Amygdala (tissue), 56 donors: Measurements from ENCODE around the gene HPSE2.
A peak's percentile ranks its signal among the peaks of the same experiment; 100 is the strongest.
"Not testable (repeated sequence)": the region's sequence is repeated elsewhere in the genome, so short reads cannot be mapped to it uniquely, and the experiment has no call there.

ENCODE experiments used
- DNase-seq, 56 donors: peaks; one replicate each; lab custom pipeline; 2025; lab: John Stamatoyannopoulos, UW

HPSE2 gene

GRCh38 chr10:98528166-98528804 lies 707.4 kb downstream of the HPSE2 start:
- DNase-seq, result no peak

DNA sequence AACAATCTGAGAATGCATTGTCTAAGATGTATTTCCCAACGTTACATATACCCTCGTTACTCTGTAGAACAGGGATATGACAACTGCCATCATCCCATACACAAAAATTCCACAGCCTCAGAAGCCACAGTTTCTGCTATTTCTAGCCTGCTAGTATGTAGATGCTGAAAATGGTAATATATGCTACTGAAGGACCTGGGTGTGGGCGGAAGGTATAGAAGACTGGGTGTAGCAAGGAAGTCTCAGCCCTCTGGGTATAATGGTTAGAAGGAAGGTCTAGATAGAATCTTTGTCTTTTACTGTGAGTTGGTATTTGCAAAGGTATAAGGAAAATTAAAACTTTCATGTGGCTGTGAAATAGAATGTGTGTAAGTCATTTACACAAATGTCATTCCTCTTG lies 709.7 kb downstream of the HPSE2 start:
- DNase-seq, result no peak

- DNase-seq, result no peak
Observed at GRCh38 chr10:98524124-98524523, 711.5 kb downstream of the HPSE2 start.

- DNase-seq, result no peak
Observed at GRCh38 chr10:98519841-98520240, 715.8 kb downstream of the HPSE2 start.

GRCh38 chr10:98517672-98518071 lies 718.0 kb downstream of the HPSE2 start:
- DNase-seq, result no peak

- DNase-seq, result no peak
Observed at GRCh38 chr10:98516352-98516751, 719.3 kb downstream of the HPSE2 start.

GRCh38 chr10:98513704-98514103 lies 721.9 kb downstream of the HPSE2 start:
- DNase-seq, result no peak

GRCh38 chr10:98511876-98512275 lies 723.8 kb downstream of the HPSE2 start:
- DNase-seq, result peak in 1 of 56 donors; percentile 4

- DNase-seq, result no peak
Observed at GRCh38 chr10:98510412-98510995, 725.1 kb downstream of the HPSE2 start.

DNA sequence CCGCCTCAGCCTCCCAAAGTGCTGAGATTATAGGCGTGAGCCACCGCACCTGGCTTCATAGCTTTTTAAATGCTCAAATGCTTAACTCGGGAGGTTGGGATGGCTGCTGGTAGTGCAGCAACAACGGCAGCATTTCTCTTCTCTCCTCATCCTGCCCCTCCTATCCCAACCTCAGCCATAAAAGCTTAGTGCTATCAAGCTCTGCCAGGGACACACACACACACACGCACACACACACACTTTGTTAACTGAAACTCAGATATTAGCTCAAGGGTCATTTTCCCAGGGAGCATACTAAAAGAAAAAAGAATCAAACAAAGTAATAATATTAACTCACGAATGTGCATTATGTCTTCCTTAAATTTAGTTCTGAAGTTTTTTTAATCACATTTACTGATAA lies 725.9 kb downstream of the HPSE2 start:
- DNase-seq, result no peak

- DNase-seq, result not testable (repeated sequence)
Observed at GRCh38 chr10:98502535-98502934, 733.1 kb downstream of the HPSE2 start.

DNA sequence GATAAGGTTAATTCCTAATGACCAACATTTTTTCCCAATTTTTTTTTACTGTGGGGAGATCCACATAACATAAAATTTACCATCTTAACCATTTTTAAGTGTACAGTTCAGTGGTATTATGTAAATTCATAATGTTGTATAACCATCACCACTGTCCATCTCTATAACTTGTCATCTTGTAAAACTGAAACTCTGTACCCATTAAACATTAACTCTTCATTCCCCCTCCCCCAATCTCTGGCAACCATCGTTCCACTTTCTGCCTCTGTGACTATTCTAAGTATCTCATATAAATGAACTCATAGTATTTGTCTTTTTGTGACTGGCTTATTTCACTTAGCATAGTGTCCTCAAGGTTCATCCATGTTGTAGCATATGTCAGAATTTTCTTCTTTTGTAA lies 742.9 kb downstream of the HPSE2 start:
- no peak for DNase-seq

DNA sequence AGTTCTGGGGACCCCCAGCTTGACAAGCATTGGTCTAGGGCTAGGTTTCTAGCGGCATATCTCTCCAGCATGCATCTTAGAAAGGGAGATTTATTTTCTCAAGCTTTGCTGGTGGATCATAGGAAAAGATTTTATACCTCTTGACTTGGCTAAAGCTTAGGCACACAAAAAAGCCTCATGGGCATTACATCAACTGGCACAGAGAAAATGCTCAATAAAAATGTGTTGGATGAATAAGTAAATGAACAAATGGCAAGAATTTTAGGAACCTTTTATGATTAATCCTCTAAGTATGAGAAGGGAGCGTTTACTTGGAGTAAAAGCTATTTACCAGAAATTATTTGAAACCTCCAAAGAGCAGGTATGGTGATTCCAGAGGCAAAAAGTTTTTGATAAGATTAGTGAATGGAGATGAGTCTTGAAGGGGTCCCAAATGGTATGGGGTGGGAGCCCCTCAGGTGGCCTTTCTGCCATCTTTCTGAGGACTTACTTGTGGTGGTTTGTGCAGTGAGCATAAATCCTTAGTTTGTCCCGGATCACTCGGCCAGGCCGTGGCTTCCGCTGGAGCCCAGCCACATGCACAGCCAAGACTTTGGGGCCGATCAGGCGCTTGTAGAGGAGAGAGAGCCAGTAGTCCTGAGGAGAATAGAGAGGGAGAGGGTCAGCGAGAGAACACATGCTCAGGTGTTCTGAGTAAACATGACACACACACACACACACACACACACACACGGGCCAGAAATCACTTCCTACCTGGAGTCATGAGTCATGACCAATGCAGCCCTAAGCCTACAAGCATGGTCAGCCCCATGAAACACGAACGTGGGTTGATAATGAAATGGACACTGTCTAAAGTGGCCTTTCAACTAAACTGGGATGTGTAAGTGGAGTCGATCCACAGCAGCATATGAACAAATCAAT lies 745.8 kb downstream of the HPSE2 start:
- DNase-seq, result no peak

- DNase-seq, result no peak
Observed at GRCh38 chr10:98488669-98489430, 746.8 kb downstream of the HPSE2 start.

- no peak for DNase-seq
Observed at GRCh38 chr10:98487649-98488048, 748.0 kb downstream of the HPSE2 start.

DNA sequence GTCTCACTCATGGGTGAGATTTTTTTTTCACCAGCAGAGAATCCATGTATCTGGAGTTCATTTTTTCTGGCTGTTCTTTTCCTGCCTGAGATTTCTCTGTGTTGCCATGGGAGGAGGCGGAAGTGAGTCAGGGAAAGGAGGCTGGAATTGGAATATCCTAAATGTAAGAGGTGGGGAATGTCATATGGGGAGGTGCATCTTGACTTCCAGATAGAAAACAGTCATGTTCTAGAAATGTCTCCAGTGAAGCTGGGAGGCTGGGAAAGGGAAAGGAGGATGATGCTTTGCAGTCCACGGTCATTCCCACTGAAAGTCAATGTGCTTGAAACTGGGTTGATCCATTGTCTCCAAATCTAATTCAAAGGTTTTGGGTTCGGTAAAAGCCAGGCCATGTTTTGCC lies 749.2 kb downstream of the HPSE2 start:
- DNase-seq, result no peak

DNA sequence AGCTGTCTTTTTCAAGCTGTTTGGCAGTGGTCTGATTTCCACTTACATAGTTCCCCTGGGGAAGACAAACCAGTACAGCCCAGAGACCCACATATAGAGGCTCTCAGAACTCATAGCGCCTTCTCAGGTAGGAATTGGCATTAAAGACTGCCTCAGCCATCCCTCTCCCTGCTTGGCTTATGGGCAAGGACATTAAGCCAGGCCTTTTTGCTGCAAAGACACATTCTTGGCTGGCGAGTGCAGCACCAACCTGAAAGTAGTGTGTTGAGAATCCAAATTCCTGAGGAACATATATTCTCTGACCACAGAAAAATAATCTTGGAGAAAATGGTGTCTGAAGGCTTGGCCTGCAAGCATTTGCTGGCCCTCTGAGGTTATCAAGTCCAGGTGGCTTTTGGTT lies 749.7 kb downstream of the HPSE2 start:
- DNase-seq, result no peak

GRCh38 chr10:98483658-98484057 lies 752.0 kb downstream of the HPSE2 start:
- no peak for DNase-seq

- DNase-seq, result no peak
Observed at GRCh38 chr10:98482096-98482495, 753.6 kb downstream of the HPSE2 start.

DNA sequence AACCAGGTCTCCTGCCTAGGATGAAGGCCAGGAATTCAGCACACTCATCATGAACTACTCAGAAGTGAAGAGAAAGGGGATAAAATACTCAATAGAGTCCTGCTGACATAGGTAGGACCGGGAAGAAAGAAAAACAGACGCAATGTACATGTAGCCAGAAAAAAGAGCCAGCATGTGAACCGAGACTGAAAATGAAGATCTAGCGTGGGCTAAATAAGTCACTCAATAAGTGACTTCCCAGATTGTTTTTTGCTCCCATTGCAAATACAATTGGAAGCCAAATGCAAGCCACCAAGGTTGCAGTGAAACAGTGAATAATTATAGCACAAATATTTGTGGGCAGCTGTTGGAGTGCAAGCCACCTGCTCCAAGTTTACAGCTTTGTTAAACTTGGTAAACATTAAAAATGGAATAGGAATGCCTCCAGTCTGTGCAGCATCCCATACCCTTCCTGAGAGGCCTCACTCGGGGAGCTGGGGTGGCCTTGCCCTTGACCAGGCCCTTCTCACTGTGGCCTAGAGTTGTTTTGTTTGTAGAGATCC lies 754.2 kb downstream of the HPSE2 start:
- no peak for DNase-seq
